Measurements from ENCODE around the gene LRP4. TPM values are rescaled to one million over a fixed set of nuclear protein-coding genes. Genes with fewer than 3 reads are reported as not detected.

Gene LRP4
- total and polyA plus RNA-seq, 10 donors: 0.88 to 30.7 (median 19.9) TPM

- Histone ChIP-seq H3K36me3 (no peaks in the 10 kb centered on the region), H3K27me3 (replicated peaks in 1 of 7) (no peaks in the 10 kb centered on the region), H3K27ac (peak overlapping the region in 7 of 8 donors; percentile 37 to 77 (median 71)), H3K9me3 (no peaks in the 10 kb centered on the region), H3K4me1 (peaks cover 3 to 37% (median 16%) of the 10 kb centered on the region in 6 donors), H3K4me3 (no peak overlapping the region)
- intact Hi-C loops (cut with DNase I; ENCODE audit: low total_unique reads): no loop called here
- 24 to 36% (median 26%) methylated on average over 13 of the region's 13 CpGs for WGBS, 5 donors
- TF ChIP-seq, protein P1, sequence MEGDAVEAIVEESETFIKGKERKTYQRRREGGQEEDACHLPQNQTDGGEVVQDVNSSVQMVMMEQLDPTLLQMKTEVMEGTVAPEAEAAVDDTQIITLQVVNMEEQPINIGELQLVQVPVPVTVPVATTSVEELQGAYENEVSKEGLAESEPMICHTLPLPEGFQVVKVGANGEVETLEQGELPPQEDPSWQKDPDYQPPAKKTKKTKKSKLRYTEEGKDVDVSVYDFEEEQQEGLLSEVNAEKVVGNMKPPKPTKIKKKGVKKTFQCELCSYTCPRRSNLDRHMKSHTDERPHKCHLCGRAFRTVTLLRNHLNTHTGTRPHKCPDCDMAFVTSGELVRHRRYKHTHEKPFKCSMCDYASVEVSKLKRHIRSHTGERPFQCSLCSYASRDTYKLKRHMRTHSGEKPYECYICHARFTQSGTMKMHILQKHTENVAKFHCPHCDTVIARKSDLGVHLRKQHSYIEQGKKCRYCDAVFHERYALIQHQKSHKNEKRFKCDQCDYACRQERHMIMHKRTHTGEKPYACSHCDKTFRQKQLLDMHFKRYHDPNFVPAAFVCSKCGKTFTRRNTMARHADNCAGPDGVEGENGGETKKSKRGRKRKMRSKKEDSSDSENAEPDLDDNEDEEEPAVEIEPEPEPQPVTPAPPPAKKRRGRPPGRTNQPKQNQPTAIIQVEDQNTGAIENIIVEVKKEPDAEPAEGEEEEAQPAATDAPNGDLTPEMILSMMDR (IDR thresholded peaks at IDR 0.05 in 8 of 11, conservative IDR thresholded peaks at IDR 0.05 in 3 of 11): no peak
- peak in 2 of 3 donors; percentile 43 to 69 for TF ChIP-seq POLR2AphosphoS5 (IDR thresholded peaks at IDR 0.05)
- peak; percentile 78 for DNase-seq
These were observed 11.7 kb downstream of the LRP4 start for GRCh38 chr11:46906609-46907041.

DNA sequence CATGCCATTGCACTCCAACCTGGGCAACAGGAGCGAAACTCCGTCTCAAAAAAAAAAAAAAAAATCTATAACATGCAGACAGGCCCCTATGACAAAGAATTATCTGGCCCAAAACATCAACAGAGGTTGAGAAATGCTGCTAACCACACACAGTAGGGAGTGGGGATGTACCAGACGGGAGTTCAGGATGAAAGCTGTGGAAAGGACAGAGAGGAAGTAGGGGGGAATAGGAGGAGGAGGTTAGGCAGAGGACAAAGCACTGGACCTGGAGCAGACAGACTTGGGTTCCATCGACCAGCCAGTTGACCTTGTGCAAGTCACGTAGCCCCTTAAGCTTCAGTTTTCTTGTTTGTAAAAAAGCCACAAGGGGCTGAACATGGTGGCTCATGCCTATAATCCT is 12.5 kb downstream of the LRP4 start:
- intact Hi-C loops (cut with DNase I; ENCODE audit: low total_unique reads): no loop called here
- H3K4me1 ChIP-seq: peaks cover 3 to 36% (median 16%) of the 10 kb centered on the region in 6 donors
- H3K36me3 ChIP-seq: no peaks in the 10 kb centered on the region
- H3K27me3 ChIP-seq (replicated peaks in 1 of 7): no peaks in the 10 kb centered on the region
- no peaks in the 10 kb centered on the region for H3K9me3 ChIP-seq
- TF ChIP-seq POLR2A (IDR thresholded peaks at IDR 0.05) (no peak), POLR2AphosphoS5 (IDR thresholded peaks at IDR 0.05) (no peak)
- TF ChIP-seq, protein P1 (IDR thresholded peaks at IDR 0.05 in 8 of 11, conservative IDR thresholded peaks at IDR 0.05 in 3 of 11): no peak
- no peak for DNase-seq
- no peak overlapping the region for H3K4me3 ChIP-seq
- 64 to 85% (median 72%) methylated on average over 4 to 5 of the region's 5 CpGs for WGBS, 5 donors
- peak overlapping the region in 5 of 8 donors; percentile 65 to 77 (median 72) for H3K27ac ChIP-seq

DNA sequence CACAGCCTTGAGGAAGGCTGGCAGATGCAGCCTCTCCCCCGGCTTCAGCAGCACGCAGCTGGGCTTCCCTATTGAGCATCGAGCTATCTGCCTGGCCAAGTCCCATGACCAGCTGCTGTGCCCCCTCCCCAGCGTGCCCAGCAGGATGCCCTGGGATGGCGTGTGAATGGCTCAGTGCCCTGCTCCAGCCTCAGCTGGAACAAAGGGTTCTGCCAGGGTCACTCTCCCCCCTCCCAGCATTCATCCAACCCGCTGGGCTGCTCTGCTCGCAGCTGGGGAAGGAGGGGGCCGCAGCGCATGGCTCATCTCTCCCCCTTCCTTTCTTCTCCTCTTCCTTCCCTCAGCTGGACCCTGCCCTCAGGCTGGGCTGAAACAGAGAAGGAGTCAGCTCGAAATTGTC is 14.5 kb downstream of the LRP4 start:
- TF ChIP-seq POLR2AphosphoS5 (IDR thresholded peaks at IDR 0.05) (peak; percentile 57 to 79 (median 69)), POLR2A (IDR thresholded peaks at IDR 0.05) (no peak)
- TF ChIP-seq, protein P1 (IDR thresholded peaks at IDR 0.05 in 8 of 11, conservative IDR thresholded peaks at IDR 0.05 in 3 of 11): no peak
- Histone ChIP-seq H3K9me3 (no peaks in the 10 kb centered on the region), H3K27me3 (replicated peaks in 1 of 7) (no peaks in the 10 kb centered on the region), H3K4me3 (no peak overlapping the region), H3K27ac (peak overlapping the region in 7 of 8 donors; percentile 4 to 68 (median 36)), H3K4me1 (peaks cover 3 to 40% (median 16%) of the 10 kb centered on the region in 6 donors), H3K36me3 (no peaks in the 10 kb centered on the region)
- intact Hi-C loops (cut with DNase I; ENCODE audit: low total_unique reads): no loop called here
- DNase-seq: peak; percentile 71
- WGBS, 5 donors: 58 to 71% (median 63%) methylated on average over 5 to 10 of the region's 10 CpGs

- 91 to 99% (median 96%) methylated on average over 2 to 6 of the region's 6 CpGs for WGBS, 5 donors
- DNase-seq: no peak
- no peak for TF ChIP-seq POLR2A (IDR thresholded peaks at IDR 0.05)
- TF ChIP-seq, protein P1 (IDR thresholded peaks at IDR 0.05 in 8 of 11, conservative IDR thresholded peaks at IDR 0.05 in 3 of 11): no peak
- no peak for TF ChIP-seq POLR2AphosphoS5 (IDR thresholded peaks at IDR 0.05)
- Histone ChIP-seq H3K27me3 (replicated peaks in 1 of 7) (no peaks in the 10 kb centered on the region), H3K36me3 (no peaks in the 10 kb centered on the region), H3K4me1 (peaks cover 3 to 40% (median 16%) of the 10 kb centered on the region in 6 donors), H3K27ac (no peak overlapping the region), H3K9me3 (no peaks in the 10 kb centered on the region), H3K4me3 (no peak overlapping the region)
- intact Hi-C loops (cut with DNase I; ENCODE audit: low total_unique reads): no loop called here
These were observed 15.7 kb downstream of the LRP4 start for GRCh38 chr11:46902694-46903093.

Measured in spleen (tissue), 11 donors.